Neural cell (in vitro differentiated cells): ENCODE data around the gene GNG13. TPM values are rescaled to one million over a fixed set of nuclear protein-coding genes. Genes with fewer than 3 reads are reported as not detected.

Experiments used
- H2AFZ ChIP-seq: fragments of 200-600, 300-800 bp; sonication (generic), shearing (Covaris generic); 2 replicates; pipeline ENCODE4 v1.6.0; 2014; ENCODE audit warnings: low read depth, mild to moderate bottlenecking, antibody characterized with exemption, low read length, moderate library complexity
- H3F3A ChIP-seq: fragments of 200-600 bp; shearing (Covaris generic); 2 replicates; pipeline ENCODE4 v1.6.1; 2016; ENCODE audit warnings: mild to moderate bottlenecking, moderate library complexity, mixed read lengths, antibody characterized with exemption, low read length; ENCODE audit not compliant: insufficient read depth, poor library complexity, severe bottlenecking
- H3K27ac ChIP-seq: fragments of 200-600, 300-800 bp; sonication (generic), shearing (Covaris generic); 2 replicates; pipeline ENCODE4 v1.5.1; 2014; ENCODE audit warnings: mild to moderate bottlenecking, low read length, moderate library complexity
- H3K27me3 ChIP-seq: fragments of 300-800, 200-600 bp; sonication (generic), shearing (Covaris generic); 2 replicates; pipeline ENCODE4 v1.6.0; 2014; ENCODE audit warnings: mild to moderate bottlenecking, low read depth, low read length, moderate library complexity; ENCODE audit not compliant: insufficient read depth
- H3K36me3 ChIP-seq: fragments of 300-800, 200-600 bp; sonication (generic), shearing (Covaris generic); 2 replicates; pipeline ENCODE4 v1.5.1; 2014; ENCODE audit warnings: mild to moderate bottlenecking, antibody characterized with exemption, low read length, moderate library complexity; ENCODE audit not compliant: insufficient read depth
- H3K4me2 ChIP-seq: fragments of 300-800, 200-600 bp; sonication (generic), shearing (Covaris generic); 2 replicates; pipeline ENCODE4 v1.6.0; 2014; ENCODE audit warnings: mild to moderate bottlenecking, low read length
- H3K4me3 ChIP-seq: fragments of 300-800, 200-600 bp; sonication (generic), shearing (Covaris generic); 2 replicates; pipeline ENCODE4 v1.5.1; 2014; ENCODE audit warnings: mild to moderate bottlenecking, low read length, moderate library complexity
- H3K79me2 ChIP-seq: fragments of 200-600 bp; shearing (Covaris generic); replicated peaks from 2 replicates; pipeline ENCODE4 v1.6.0; 2014; ENCODE audit warnings: mild to moderate bottlenecking, low read length, moderate library complexity; ENCODE audit not compliant: insufficient read depth
- H3K9ac ChIP-seq: fragments of 300-800, 200-600 bp; sonication (generic), shearing (Covaris generic); 2 replicates; pipeline ENCODE4 v1.6.1; 2016; ENCODE audit warnings: mild to moderate bottlenecking, low read length, mixed read lengths
- H3K9me2 ChIP-seq: fragments of 200-600 bp; shearing (Covaris generic); 2 replicates; pipeline ENCODE4 v1.6.1; 2016; ENCODE audit warnings: mild to moderate bottlenecking, low read length, mixed read lengths; ENCODE audit not compliant: insufficient read depth
- H3K9me3 ChIP-seq: fragments of 200-600, 300-800 bp; sonication (generic), shearing (Covaris generic); 2 replicates; pipeline ENCODE4 v1.6.1; 2016; ENCODE audit warnings: mild to moderate bottlenecking, mixed run types, low read length, moderate library complexity, mixed read lengths
- H4K20me1 ChIP-seq: fragments of 200-600 bp; shearing (Covaris generic); 2 replicates; pipeline ENCODE4 v1.6.1; 2016; ENCODE audit warnings: mild to moderate bottlenecking, mixed run types; ENCODE audit not compliant: insufficient read depth
- EP300 ChIP-seq: fragments of 450-650 bp; conservative IDR thresholded peaks from 2 replicates; pipeline ENCODE4 v1.6.1; 2014; ENCODE audit warnings: antibody characterized with exemption, mild to moderate bottlenecking, moderate library complexity; ENCODE audit not compliant: poor library complexity, severe bottlenecking
- EZH2 ChIP-seq: fragments of 200-600, 300-800 bp; shearing (Covaris generic), sonication (generic); IDR thresholded peaks from 2 replicates; pipeline ENCODE4 v1.6.1; 2014; ENCODE audit warnings: antibody characterized with exemption, low read length, borderline replicate concordance, mild to moderate bottlenecking; ENCODE audit not compliant: insufficient read depth, poor library complexity, severe bottlenecking
- MXI1 ChIP-seq: fragments of 450-650 bp; conservative IDR thresholded peaks from 2 replicates; pipeline ENCODE4 v1.6.1; 2014; ENCODE audit warnings: antibody characterized with exemption, mild to moderate bottlenecking; ENCODE audit not compliant: poor library complexity, severe bottlenecking
- POLR2AphosphoS5 ChIP-seq: IDR thresholded peaks from 2 replicates; pipeline ENCODE4 v1.6.1; 2012
- RAD21 ChIP-seq: fragments of 450-650 bp; conservative IDR thresholded peaks from 2 replicates; pipeline ENCODE4 v1.6.1; 2014; ENCODE audit warnings: antibody characterized with exemption, mild to moderate bottlenecking, moderate library complexity
- REST ChIP-seq: IDR thresholded peaks from 2 replicates; pipeline ENCODE4 v1.6.1; 2012; ENCODE audit warnings: borderline replicate concordance
- SMC3 ChIP-seq: fragments of 450-650 bp; conservative IDR thresholded peaks from 2 replicates; pipeline ENCODE4 v1.6.1; 2014; ENCODE audit warnings: antibody characterized with exemption, mild to moderate bottlenecking, moderate library complexity; ENCODE audit not compliant: poor library complexity
- TAF1 ChIP-seq: IDR thresholded peaks from 2 replicates; pipeline ENCODE4 v1.6.1; 2012; ENCODE audit warnings: low read depth
- polyA plus RNA-seq: library from polyadenylated mRNA; depleted of rRNA; stranded (reverse); fragments of >200 nt; gene quantifications from 2 replicates; pipeline ENCODE4 v1.2.3, GENCODE V29; 2014
- TF ChIP-seq, protein P1 (sequence below): fragments of 450-650 bp; IDR thresholded peaks from 2 replicates; pipeline ENCODE4 v1.5.1; 2014; ENCODE audit warnings: antibody characterized with exemption, mild to moderate bottlenecking, moderate library complexity; ENCODE audit not compliant: poor library complexity, severe bottlenecking

GNG13 gene
- polyA plus RNA-seq, 1 donor from 2014 or later, result not detected

GRCh38 chr16:770411-770810, 30.1 kb downstream of the GNG13 start:
- Histone ChIP-seq H3K9me2 (no peaks in the 10 kb centered on the region), H3K36me3 (no peaks in the 10 kb centered on the region), H3K27me3 (no peaks in the 10 kb centered on the region), H4K20me1 (no peaks in the 10 kb centered on the region), H3F3A (no peaks in the 10 kb centered on the region), H3K4me3 (no peak overlapping the region), H2AFZ (no peak overlapping the region), H3K9me3 (no peaks in the 10 kb centered on the region), H3K9ac (no peak overlapping the region), H3K79me2 (no peaks in the 10 kb centered on the region), H3K4me2 (no peak overlapping the region), H3K27ac (no peak overlapping the region)
- TF ChIP-seq, protein P1, sequence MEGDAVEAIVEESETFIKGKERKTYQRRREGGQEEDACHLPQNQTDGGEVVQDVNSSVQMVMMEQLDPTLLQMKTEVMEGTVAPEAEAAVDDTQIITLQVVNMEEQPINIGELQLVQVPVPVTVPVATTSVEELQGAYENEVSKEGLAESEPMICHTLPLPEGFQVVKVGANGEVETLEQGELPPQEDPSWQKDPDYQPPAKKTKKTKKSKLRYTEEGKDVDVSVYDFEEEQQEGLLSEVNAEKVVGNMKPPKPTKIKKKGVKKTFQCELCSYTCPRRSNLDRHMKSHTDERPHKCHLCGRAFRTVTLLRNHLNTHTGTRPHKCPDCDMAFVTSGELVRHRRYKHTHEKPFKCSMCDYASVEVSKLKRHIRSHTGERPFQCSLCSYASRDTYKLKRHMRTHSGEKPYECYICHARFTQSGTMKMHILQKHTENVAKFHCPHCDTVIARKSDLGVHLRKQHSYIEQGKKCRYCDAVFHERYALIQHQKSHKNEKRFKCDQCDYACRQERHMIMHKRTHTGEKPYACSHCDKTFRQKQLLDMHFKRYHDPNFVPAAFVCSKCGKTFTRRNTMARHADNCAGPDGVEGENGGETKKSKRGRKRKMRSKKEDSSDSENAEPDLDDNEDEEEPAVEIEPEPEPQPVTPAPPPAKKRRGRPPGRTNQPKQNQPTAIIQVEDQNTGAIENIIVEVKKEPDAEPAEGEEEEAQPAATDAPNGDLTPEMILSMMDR, result no peak
- no peak for TF ChIP-seq POLR2AphosphoS5
- no peak for TF ChIP-seq EZH2
- TF ChIP-seq TAF1, result no peak
- TF ChIP-seq EP300, result no peak
- no peak for TF ChIP-seq MXI1
- TF ChIP-seq RAD21, result no peak
- no peak for TF ChIP-seq SMC3
- TF ChIP-seq REST, result no peak

DNA sequence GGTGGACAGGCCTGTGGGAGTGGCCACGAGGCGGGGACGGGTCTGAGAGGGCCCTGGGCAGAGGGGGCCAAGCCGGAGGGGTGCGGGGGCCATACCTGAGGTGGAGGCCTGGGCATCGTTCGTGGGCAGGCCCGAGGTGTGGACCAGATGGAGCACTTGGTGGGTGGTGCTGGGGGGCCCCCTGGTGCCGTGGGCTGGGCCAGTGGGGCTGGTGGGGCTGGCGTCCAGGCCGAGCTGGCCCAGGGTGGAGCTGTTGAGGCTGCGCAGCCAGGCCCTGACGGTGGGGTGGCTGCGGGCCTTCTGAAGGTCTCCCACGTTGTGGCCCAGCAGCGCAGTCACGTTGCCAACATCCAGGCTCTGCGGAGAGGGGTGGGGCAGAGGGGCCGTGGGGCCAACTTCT, 30.6 kb downstream of the GNG13 start:
- H3K79me2 ChIP-seq, result no peaks in the 10 kb centered on the region
- no peak overlapping the region for H3K4me2 ChIP-seq
- H3K9ac ChIP-seq, result no peak overlapping the region
- H3K27ac ChIP-seq, result no peak overlapping the region
- no peaks in the 10 kb centered on the region for H3K9me3 ChIP-seq
- H2AFZ ChIP-seq, result no peak overlapping the region
- H4K20me1 ChIP-seq, result no peaks in the 10 kb centered on the region
- no peaks in the 10 kb centered on the region for H3F3A ChIP-seq
- H3K4me3 ChIP-seq, result no peak overlapping the region
- H3K36me3 ChIP-seq, result no peaks in the 10 kb centered on the region
- TF ChIP-seq EZH2 (no peak), RAD21 (no peak), POLR2AphosphoS5 (no peak), REST (no peak), TAF1 (no peak), MXI1 (no peak), SMC3 (no peak), EP300 (no peak)
- TF ChIP-seq, protein P1, result no peak
- no peaks in the 10 kb centered on the region for H3K27me3 ChIP-seq
- H3K9me2 ChIP-seq, result no peaks in the 10 kb centered on the region
